Brain microvascular endothelial cell (primary cell): Measurements from ENCODE around the gene DIPK1B.

ENCODE experiments used
- DNase-seq: peaks from one replicate; pipeline ENCODE4 v3.0.0-alpha.2; 2020
- H3K27ac ChIP-seq: fragments of 250-450 bp; sonication (Bioruptor Pico); 2 replicates; pipeline ENCODE4 v1.5.1; 2020; ENCODE audit warnings: mild to moderate bottlenecking, moderate library complexity
- H3K27me3 ChIP-seq: fragments of 250-450 bp; sonication (Bioruptor Pico); replicated peaks from 2 replicates; pipeline ENCODE4 v1.5.1; 2020; ENCODE audit warnings: mild to moderate bottlenecking
- H3K36me3 ChIP-seq: fragments of 250-450 bp; sonication (Bioruptor Pico); replicated peaks from 2 replicates; pipeline ENCODE4 v1.5.1; 2020; ENCODE audit warnings: mild to moderate bottlenecking
- H3K4me3 ChIP-seq: 2 replicates; pipeline ENCODE4 v1.5.1; 2011; ENCODE audit warnings: low read depth, mild to moderate bottlenecking, control low read depth, low read length, moderate library complexity
- CTCF ChIP-seq: IDR thresholded peaks from 2 replicates; pipeline ENCODE4 v1.5.1; 2011; ENCODE audit warnings: low read depth, mild to moderate bottlenecking, moderate library complexity, low read length, control low read depth, inconsistent platforms; ENCODE audit errors: missing control alignments
- in situ Hi-C: cut with HindIII; loops from 2 replicates; pipeline ENCODE4 v1.10.0; 2017; ENCODE audit warnings: low sequenced_read_pairs, low pct_ligation_motif_present

Gene DIPK1B

GRCh38 chr9:136728548-136729123, 16.3 kb downstream of the DIPK1B start:
- DNase-seq: no peak
- Histone ChIP-seq H3K36me3 (peaks cover 29% of the 10 kb centered on the region), H3K4me3 (peak overlapping the region; percentile 93), H3K27me3 (no peaks in the 10 kb centered on the region), H3K27ac (peak overlapping the region; percentile 43)
- TF ChIP-seq CTCF: no peak
- in situ Hi-C loops: no loop called here

GRCh38 chr9:136729144-136729543, 16.8 kb downstream of the DIPK1B start:
- in situ Hi-C loops: no loop called here
- Histone ChIP-seq H3K27ac (no peak overlapping the region), H3K36me3 (peaks cover 24% of the 10 kb centered on the region), H3K27me3 (no peaks in the 10 kb centered on the region), H3K4me3 (peak overlapping the region; percentile 93)
- TF ChIP-seq CTCF: no peak
- no peak for DNase-seq

GRCh38 chr9:136729926-136730325, 17.6 kb downstream of the DIPK1B start:
- H3K27me3 ChIP-seq: no peaks in the 10 kb centered on the region
- H3K27ac ChIP-seq: no peak overlapping the region
- in situ Hi-C loops: no loop called here
- TF ChIP-seq CTCF: no peak
- H3K36me3 ChIP-seq: peaks cover 16% of the 10 kb centered on the region
- H3K4me3 ChIP-seq: no peak overlapping the region
- no peak for DNase-seq

- H3K36me3 ChIP-seq: no peaks in the 10 kb centered on the region
These were observed 20.2 kb downstream of the DIPK1B start for GRCh38 chr9:136732444-136733178.

GRCh38 chr9:136733611-136734010, 21.2 kb downstream of the DIPK1B start:
- no peaks in the 10 kb centered on the region for H3K27me3 ChIP-seq
- DNase-seq: no peak
- no peak overlapping the region for H3K27ac ChIP-seq
- in situ Hi-C loops: no loop called here
- H3K36me3 ChIP-seq: no peaks in the 10 kb centered on the region
- no peak for TF ChIP-seq CTCF
- no peak overlapping the region for H3K4me3 ChIP-seq

More at GRCh38 chr9:136732444-136733178, 20.2 kb downstream of the DIPK1B start:
- no peak for DNase-seq
- no peak for TF ChIP-seq CTCF
- Histone ChIP-seq H3K27me3 (no peaks in the 10 kb centered on the region), H3K27ac (no peak overlapping the region), H3K4me3 (no peak overlapping the region)
- in situ Hi-C loops: no loop called here
